Measurements from ENCODE around the gene ZNF354B.

GRCh38 chr5:178861627-178862026 is 1.9 kb downstream of the ZNF354B start:
- no peak for TF ChIP-seq POLR2AphosphoS5 (IDR thresholded peaks at IDR 0.05)
- TF ChIP-seq CTCF (IDR thresholded peaks at IDR 0.05 in 8 of 11, conservative IDR thresholded peaks at IDR 0.05 in 3 of 11): no peak
